Measurements from ENCODE around the gene CASZ1. TPM values are rescaled to one million over a fixed set of nuclear protein-coding genes. Genes with fewer than 3 reads are reported as not detected.

The CASZ1 gene
- total and polyA plus RNA-seq, 2 donors (not counting 3 experiments of a cell fraction or from before 2014, with no cell fraction given), result 1.5 to 5.2 TPM

GRCh38 chr1:10781137-10781536 is 15.3 kb downstream of the CASZ1 start:
- no peak overlapping the region for H2AFZ ChIP-seq (ENCODE audit: low read depth, low read length)
- no peaks in the 10 kb centered on the region for H3K27me3 ChIP-seq (ENCODE audit: control insufficient read depth in 2 of 2, insufficient read depth in 2 of 2, low read length in 2 of 2)
- CTCF ChIA-PET, result interaction anchor here (1.0 kb wide), 1 partner anchor 16 kb away, joined by 3 read pairs; no protein-coding TSS in a partner anchor
- dilution Hi-C loops (cut with MboI; ENCODE audit: extremely low pct_ligation_motif_present, low sequenced_read_pairs) (no loop called here), intact Hi-C loops (cut with micrococcal nuclease) (no loop called here)
- H3K27ac ChIP-seq (ENCODE audit: insufficient read depth, low read depth, low read length), result no peak overlapping the region
- no peak overlapping the region for H3K9ac ChIP-seq (replicated peaks; ENCODE audit: extremely low read depth, insufficient read depth, low read length)
- H3K4me1 ChIP-seq (ENCODE audit: control insufficient read depth, extremely low read depth, insufficient read depth, low read length), result no peaks in the 10 kb centered on the region
- H3K9me1 ChIP-seq (replicated peaks; ENCODE audit: control insufficient read depth, extremely low read depth, insufficient read depth, low read length), result no peaks in the 10 kb centered on the region
- H3K4me3 ChIP-seq (replicated peaks in 1 of 3; ENCODE audit: insufficient read depth in 1 of 3, low read depth in 1 of 3, low read length in 3 of 3), result no peak overlapping the region
- H4K20me1 ChIP-seq (replicated peaks; ENCODE audit: control insufficient read depth, extremely low read depth, insufficient read depth, low read length), result no peaks in the 10 kb centered on the region
- BruUV-seq (replicated peaks), result no TSS peak
- POLR2A ChIA-PET, result no interaction called here
- no peaks in the 10 kb centered on the region for H3K9me3 ChIP-seq (replicated peaks; ENCODE audit: control insufficient read depth, insufficient read depth, low read length)
- DNase-seq (ENCODE audit: low read depth, low spot score), result no peak
- no peak for TF ChIP-seq POLR2A (IDR thresholded peaks at IDR 0.05; ENCODE audit: low read depth, low read length)
- TF ChIP-seq POLR2AphosphoS5 (IDR thresholded peaks at IDR 0.05; ENCODE audit: insufficient read depth, low read depth, low read length), result no peak
- no peak for TF ChIP-seq EZH2 (IDR thresholded peaks at IDR 0.05; ENCODE audit: borderline replicate concordance, low read depth, low read length, severe bottlenecking)
- TF ChIP-seq GATA2 (IDR thresholded peaks at IDR 0.05; ENCODE audit: insufficient read depth, insufficient read length, low read depth, low read length), result no peak
- TF ChIP-seq MYC (IDR thresholded peaks at IDR 0.05; ENCODE audit: low read depth, low read length), result no peak
- TF ChIP-seq, protein P1, sequence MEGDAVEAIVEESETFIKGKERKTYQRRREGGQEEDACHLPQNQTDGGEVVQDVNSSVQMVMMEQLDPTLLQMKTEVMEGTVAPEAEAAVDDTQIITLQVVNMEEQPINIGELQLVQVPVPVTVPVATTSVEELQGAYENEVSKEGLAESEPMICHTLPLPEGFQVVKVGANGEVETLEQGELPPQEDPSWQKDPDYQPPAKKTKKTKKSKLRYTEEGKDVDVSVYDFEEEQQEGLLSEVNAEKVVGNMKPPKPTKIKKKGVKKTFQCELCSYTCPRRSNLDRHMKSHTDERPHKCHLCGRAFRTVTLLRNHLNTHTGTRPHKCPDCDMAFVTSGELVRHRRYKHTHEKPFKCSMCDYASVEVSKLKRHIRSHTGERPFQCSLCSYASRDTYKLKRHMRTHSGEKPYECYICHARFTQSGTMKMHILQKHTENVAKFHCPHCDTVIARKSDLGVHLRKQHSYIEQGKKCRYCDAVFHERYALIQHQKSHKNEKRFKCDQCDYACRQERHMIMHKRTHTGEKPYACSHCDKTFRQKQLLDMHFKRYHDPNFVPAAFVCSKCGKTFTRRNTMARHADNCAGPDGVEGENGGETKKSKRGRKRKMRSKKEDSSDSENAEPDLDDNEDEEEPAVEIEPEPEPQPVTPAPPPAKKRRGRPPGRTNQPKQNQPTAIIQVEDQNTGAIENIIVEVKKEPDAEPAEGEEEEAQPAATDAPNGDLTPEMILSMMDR (IDR thresholded peaks at IDR 0.05; ENCODE audit: extremely low read depth in 1 of 2, insufficient read depth in 1 of 2, low read depth in 1 of 2, low read length in 2 of 2), result no peak
- no peak for TF ChIP-seq JUN (IDR thresholded peaks at IDR 0.05; ENCODE audit: borderline replicate concordance, insufficient read depth, insufficient read length, low read depth)
- no peak for TF ChIP-seq MAX (IDR thresholded peaks at IDR 0.05; ENCODE audit: insufficient read depth, insufficient read length)
- no peak for TF ChIP-seq FOS (IDR thresholded peaks at IDR 0.05; ENCODE audit: borderline replicate concordance, insufficient read depth, low read length)
- H3K4me2 ChIP-seq (ENCODE audit: insufficient read depth, low read length), result no peak overlapping the region
- FAIRE-seq, result no peak
- H3K36me3 ChIP-seq (ENCODE audit: control insufficient read depth in 2 of 2, extremely low read depth in 1 of 2, insufficient read depth in 2 of 2, low read length in 2 of 2), result no peaks in the 10 kb centered on the region
- H3K79me2 ChIP-seq (ENCODE audit: control insufficient read depth, insufficient read depth, low read length), result no peaks in the 10 kb centered on the region
